ENCODE results near the gene TCAIM. TPM values are rescaled to one million over a fixed set of nuclear protein-coding genes. Genes with fewer than 3 reads are reported as not detected.
"Not testable (repeated sequence)": the region's sequence is repeated elsewhere in the genome, so short reads cannot be mapped to it uniquely, and the experiment has no call there.

The TCAIM gene
- total RNA-seq, 6 donors from 2014 or later, result 10.5 to 33.5 (median 19.6) TPM

- 16 to 23% methylated on average over 11 of the region's 11 CpGs for WGBS, 2 donors
- H3K27ac ChIP-seq, result peak overlapping the region; percentile 95 to 99 (median 97)
- DNase-seq, result no peak
- H3K27me3 ChIP-seq, result no peaks in the 10 kb centered on the region
- H3K9me3 ChIP-seq, result no peaks in the 10 kb centered on the region
- ATAC-seq (ENCODE audit: low FRiP score in 2 of 2), result no peak
- peak overlapping the region; percentile 46 to 75 (median 70) for H3K4me3 ChIP-seq
- no peaks in the 10 kb centered on the region for H3K36me3 ChIP-seq
- TF ChIP-seq POLR2A (IDR thresholded peaks at IDR 0.05) (no peak), EP300 (IDR thresholded peaks at IDR 0.05) (no peak), CTCF (IDR thresholded peaks at IDR 0.05) (no peak), POLR2AphosphoS5 (IDR thresholded peaks at IDR 0.05) (no peak)
- peaks cover 25 to 43% (median 27%) of the 10 kb centered on the region in 4 donors for H3K4me1 ChIP-seq
Measured at GRCh38 chr3:44339181-44340057, 853 bp downstream of the TCAIM start.

GRCh38 chr3:44340058-44340395 lies 1.5 kb downstream of the TCAIM start:
- H3K27ac ChIP-seq, result peak overlapping the region in 3 of 4 donors; percentile 95 to 99 (median 95)
- H3K4me1 ChIP-seq, result peaks cover 25 to 43% (median 27%) of the 10 kb centered on the region in 4 donors
- peak overlapping the region in 3 of 4 donors; percentile 67 to 75 (median 73) for H3K4me3 ChIP-seq
- H3K27me3 ChIP-seq, result no peaks in the 10 kb centered on the region
- 55 to 74% methylated on average over 3 of the region's 3 CpGs for WGBS, 2 donors
- no peak for ATAC-seq (ENCODE audit: low FRiP score in 2 of 2)
- no peak for DNase-seq
- no peak for TF ChIP-seq POLR2AphosphoS5 (IDR thresholded peaks at IDR 0.05)
- no peak for TF ChIP-seq CTCF (IDR thresholded peaks at IDR 0.05)
- TF ChIP-seq POLR2A (IDR thresholded peaks at IDR 0.05), result no peak
- TF ChIP-seq EP300 (IDR thresholded peaks at IDR 0.05), result no peak
- H3K9me3 ChIP-seq, result no peaks in the 10 kb centered on the region
- no peaks in the 10 kb centered on the region for H3K36me3 ChIP-seq

- WGBS, 2 donors, result 47 to 48% methylated on average over 1 of the region's 1 CpG
- ATAC-seq (ENCODE audit: low FRiP score in 2 of 2) (no peak), DNase-seq (no peak)
- TF ChIP-seq POLR2AphosphoS5 (IDR thresholded peaks at IDR 0.05), result no peak
- TF ChIP-seq POLR2A (IDR thresholded peaks at IDR 0.05), result no peak
- TF ChIP-seq CTCF (IDR thresholded peaks at IDR 0.05), result no peak
- no peak for TF ChIP-seq EP300 (IDR thresholded peaks at IDR 0.05)
- no peaks in the 10 kb centered on the region for H3K36me3 ChIP-seq
- H3K9me3 ChIP-seq, result no peaks in the 10 kb centered on the region
- H3K27ac ChIP-seq, result peak overlapping the region in 1 of 4 donors; percentile 62
- H3K27me3 ChIP-seq, result no peaks in the 10 kb centered on the region
- H3K4me3 ChIP-seq, result no peak overlapping the region
- H3K4me1 ChIP-seq, result peaks cover 30 to 50% (median 37%) of the 10 kb centered on the region in 4 donors
Measured at GRCh38 chr3:44342176-44342790, 3.7 kb downstream of the TCAIM start.

GRCh38 chr3:44343421-44343820 lies 4.9 kb downstream of the TCAIM start:
- peak overlapping the region in 1 of 4 donors; percentile 62 for H3K27ac ChIP-seq
- no peak for DNase-seq
- no peaks in the 10 kb centered on the region for H3K36me3 ChIP-seq
- H3K27me3 ChIP-seq, result no peaks in the 10 kb centered on the region
- H3K4me3 ChIP-seq, result no peak overlapping the region
- H3K4me1 ChIP-seq, result peaks cover 28 to 45% (median 37%) of the 10 kb centered on the region in 4 donors
- ATAC-seq (ENCODE audit: low FRiP score in 2 of 2), result no peak
- no peaks in the 10 kb centered on the region for H3K9me3 ChIP-seq
- TF ChIP-seq POLR2A (IDR thresholded peaks at IDR 0.05) (no peak), EP300 (IDR thresholded peaks at IDR 0.05) (no peak), CTCF (IDR thresholded peaks at IDR 0.05) (no peak), POLR2AphosphoS5 (IDR thresholded peaks at IDR 0.05) (no peak)

GRCh38 chr3:44346590-44346989 lies 8.0 kb downstream of the TCAIM start:
- ATAC-seq (ENCODE audit: low FRiP score in 2 of 2); H3K27me3 ChIP-seq; H3K4me3 ChIP-seq; H3K36me3 ChIP-seq; H3K9me3 ChIP-seq: not testable (repeated sequence)
- WGBS, 2 donors, result 61 to 76% methylated on average over 6 of the region's 6 CpGs
- peak in 1 of 2 donors; percentile 53 for DNase-seq
- H3K4me1 ChIP-seq, result peaks cover 17 to 25% (median 21%) of the 10 kb centered on the region in 4 donors
- H3K27ac ChIP-seq, result peak overlapping the region; percentile 27 to 58 (median 53)
